Sigmoid colon (tissue), 7 donors: ENCODE measurements around the gene C16orf87. TPM values are rescaled to one million over a fixed set of nuclear protein-coding genes. Genes with fewer than 3 reads are reported as not detected.

Experiments
- DNase-seq: peaks from one replicate; pipeline ENCODE4 v3.0.0-alpha.2; 2019
- H3K27ac ChIP-seq, 4 donors: fragments of 200-600 bp; sonication (generic); one replicate each; pipeline ENCODE4 v1.5.1; 2016 to 2019; ENCODE audit warnings: mild to moderate bottlenecking in 1 of 4
- H3K27me3 ChIP-seq, 3 donors: fragments of 200-600 bp; sonication (generic); one replicate each; pipeline ENCODE4 v1.5.1; 2019; ENCODE audit warnings: mild to moderate bottlenecking in 1 of 3
- H3K36me3 ChIP-seq, 4 donors: fragments of 200-600 bp; sonication (generic); one replicate each; pipeline ENCODE4 v1.5.1; 2016 to 2019
- H3K4me1 ChIP-seq, 4 donors: fragments of 200-600 bp; sonication (generic); one replicate each; pipeline ENCODE4 v1.5.1; 2017 to 2019
- H3K4me3 ChIP-seq, 4 donors: fragments of 200-600 bp; sonication (generic); one replicate each; pipeline ENCODE4 v1.5.1; 2017 to 2019; ENCODE audit warnings: mild to moderate bottlenecking in 2 of 4, moderate library complexity in 1 of 4
- H3K9me3 ChIP-seq, 4 donors: fragments of 200-600 bp in 3 of 4; sonication (generic) in 3 of 4; one replicate each; pipeline versions ENCODE4 v1.5.1 to v1.6.1; 2013 to 2019
- CTCF ChIP-seq, 4 experiments: fragments of 450-650 bp in 3 of 4; fragments of 200-600 bp in 1 of 4; IDR thresholded peaks; one replicate each; pipeline ENCODE4 v1.5.1; 2016 to 2019; ENCODE audit warnings: antibody characterized with exemption in 4 of 4, mild to moderate bottlenecking in 3 of 4, moderate library complexity in 2 of 4
- EP300 ChIP-seq, 4 donors: sonication (generic); formaldehyde crosslinking; IDR thresholded peaks; one replicate each; pipeline ENCODE4 v1.6.1; 2017; ENCODE audit warnings: antibody characterized with exemption in 4 of 4
- POLR2A ChIP-seq, 2 donors: fragments of 450-650 bp; IDR thresholded peaks; one replicate each; pipeline ENCODE4 v1.6.1; 2016; ENCODE audit warnings: antibody characterized with exemption in 2 of 2, mild to moderate bottlenecking in 2 of 2, moderate library complexity in 2 of 2
- POLR2AphosphoS5 ChIP-seq, 4 donors: sonication (generic); formaldehyde crosslinking; IDR thresholded peaks; one replicate each; pipeline ENCODE4 v1.6.1; 2017; ENCODE audit warnings: antibody characterized with exemption in 4 of 4
- WGBS, 2 donors: extraction: QIAGEN DNeasy Blood & Tissue Kit; methylation state at CpG; one replicate each; pipeline ENCODE4 v1.1.7; 2013; 5-methylcytosine and 5-hydroxymethylcytosine counted together
- intact Hi-C: fragments of 100-400 bp; cut with DNase I; formaldehyde crosslinking; loops from one replicate; pipeline ENCODE4 v1.15.1; 2023
- polyA plus RNA-seq, 3 donors: library from polyadenylated mRNA; stranded (reverse); fragments of 200-250 nt; gene quantifications; one replicate each; pipeline ENCODE4 v1.2.3, GENCODE V29; 2013
- total RNA-seq, 4 donors: library from RNA; depleted of rRNA; stranded (reverse); fragments of >200 nt; gene quantifications; one replicate each; pipeline ENCODE4 v1.1.0, GENCODE V29; 2016
- donor health status: healthy with polysubstance abuse.
- donor health status: Bipolar disorder and iron deficiency.
- donor health status: healthy.

The C16orf87 gene
- total and polyA plus RNA-seq, 7 donors: 5.0 to 10.5 (median 6.0) TPM

DNA sequence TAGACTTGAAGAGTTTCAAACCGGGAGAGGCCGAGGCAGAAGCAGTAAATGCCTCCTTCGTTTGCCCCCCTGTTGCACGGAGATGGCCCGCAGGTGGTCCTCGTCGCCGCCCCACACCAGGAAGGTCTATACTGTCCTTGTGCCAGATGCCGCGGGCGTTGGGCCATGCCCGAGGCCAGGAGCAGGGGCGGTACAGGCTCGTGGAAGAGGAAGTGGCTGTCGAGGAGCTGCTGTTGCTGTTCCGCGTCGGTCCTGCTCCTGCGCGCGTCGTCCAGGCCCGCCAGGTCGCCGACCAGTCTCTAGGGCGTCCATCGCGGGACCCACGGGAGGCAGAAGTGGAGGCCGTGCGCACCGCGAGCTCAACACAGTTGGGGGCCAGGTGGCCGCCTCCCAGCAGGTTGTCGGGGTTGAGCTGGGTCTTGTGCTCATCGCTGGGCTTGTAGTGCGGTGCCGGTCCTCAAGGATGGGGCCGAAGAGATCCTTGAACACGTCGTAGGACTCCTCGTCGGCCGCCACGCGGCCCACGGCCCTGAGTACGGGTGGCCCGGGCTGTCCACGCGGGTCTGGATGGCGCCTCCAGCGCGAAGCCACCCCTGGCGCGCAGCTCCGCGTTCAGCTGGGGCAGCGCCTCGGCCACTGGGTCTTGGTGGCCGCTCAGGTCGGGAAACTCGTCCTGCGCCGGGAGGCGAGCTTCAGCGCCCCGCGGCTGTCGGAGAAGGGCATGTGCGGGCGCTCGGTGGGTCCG is 13.1 kb upstream of the C16orf87 start:
- intact Hi-C loops: no loop called here

GRCh38 chr16:46842192-46842895 is 11.4 kb upstream of the C16orf87 start:
- Histone ChIP-seq H3K27ac (no peak overlapping the region), H3K36me3 (no peaks in the 10 kb centered on the region), H3K9me3 (no peaks in the 10 kb centered on the region), H3K4me3 (no peak overlapping the region), H3K4me1 (peaks cover 0 to 6% (median 3%) of the 10 kb centered on the region in 4 donors), H3K27me3 (peaks cover 0 to 21% (median 13%) of the 10 kb centered on the region in 3 donors)
- no peak for DNase-seq
- intact Hi-C loops: no loop called here
- 97 to 98% methylated on average over 18 of the region's 18 CpGs for WGBS, 2 donors
- no peak for TF ChIP-seq CTCF (IDR thresholded peaks at IDR 0.05)
- TF ChIP-seq POLR2AphosphoS5 (IDR thresholded peaks at IDR 0.05): no peak
- no peak for TF ChIP-seq EP300 (IDR thresholded peaks at IDR 0.05)
- TF ChIP-seq POLR2A (IDR thresholded peaks at IDR 0.05): no peak

More for the DNA sequence above, 13.1 kb upstream of the C16orf87 start:
- H3K27ac ChIP-seq: no peak overlapping the region
- H3K4me3 ChIP-seq: peak overlapping the region in 1 of 4 donors; percentile 8
- H3K36me3 ChIP-seq: no peaks in the 10 kb centered on the region
- H3K4me1 ChIP-seq: peaks cover 0 to 6% (median 3%) of the 10 kb centered on the region in 4 donors
- 46 to 68% methylated on average over 74 of the region's 74 CpGs for WGBS, 2 donors
- no peak for DNase-seq
- H3K9me3 ChIP-seq: no peaks in the 10 kb centered on the region
- TF ChIP-seq POLR2AphosphoS5 (IDR thresholded peaks at IDR 0.05) (no peak), EP300 (IDR thresholded peaks at IDR 0.05) (no peak)
- peaks cover 0 to 21% (median 13%) of the 10 kb centered on the region in 3 donors for H3K27me3 ChIP-seq

DNA sequence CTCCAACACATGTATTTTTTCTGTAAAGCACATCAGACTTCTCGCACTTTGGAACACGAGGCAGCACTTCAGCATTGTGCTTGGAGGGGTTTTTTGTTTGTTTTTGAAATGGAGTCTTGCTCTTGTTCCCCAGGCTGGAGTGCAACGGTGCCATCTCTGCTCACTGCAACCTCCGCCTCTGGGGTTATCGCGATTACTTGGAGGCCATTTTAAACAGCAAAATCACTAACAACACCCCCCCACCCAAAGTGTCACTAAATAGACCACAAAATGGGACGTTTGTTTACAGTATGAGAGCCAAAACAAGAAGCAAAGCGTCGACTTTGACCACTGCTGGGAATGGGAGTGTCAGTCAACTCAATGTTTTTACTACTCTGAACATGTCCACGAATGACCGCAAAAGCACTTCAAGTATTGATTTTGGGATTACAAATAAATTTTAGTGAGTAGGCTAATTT is 9.0 kb upstream of the C16orf87 start:
- TF ChIP-seq CTCF (IDR thresholded peaks at IDR 0.05): no peak
- TF ChIP-seq POLR2AphosphoS5 (IDR thresholded peaks at IDR 0.05): no peak
- TF ChIP-seq EP300 (IDR thresholded peaks at IDR 0.05): no peak
- TF ChIP-seq POLR2A (IDR thresholded peaks at IDR 0.05): no peak
- Histone ChIP-seq H3K36me3 (no peaks in the 10 kb centered on the region), H3K4me1 (peaks cover 0 to 6% (median 3%) of the 10 kb centered on the region in 4 donors), H3K9me3 (no peaks in the 10 kb centered on the region), H3K27ac (no peak overlapping the region), H3K27me3 (peaks cover 0 to 16% (median 7%) of the 10 kb centered on the region in 3 donors), H3K4me3 (no peak overlapping the region)
- WGBS, 2 donors: 59 to 75% methylated on average over 11 of the region's 11 CpGs
- no peak for DNase-seq
- intact Hi-C loops: no loop called here

GRCh38 chr16:46836534-46837530 is 5.9 kb upstream of the C16orf87 start:
- Histone ChIP-seq H3K9me3 (no peaks in the 10 kb centered on the region), H3K4me1 (peaks cover 0 to 2% (median under 1%) of the 10 kb centered on the region in 4 donors), H3K27me3 (no peaks in the 10 kb centered on the region), H3K4me3 (no peak overlapping the region), H3K27ac (no peak overlapping the region), H3K36me3 (no peaks in the 10 kb centered on the region)
- DNase-seq: no peak
- intact Hi-C loops: no loop called here
- 71 to 76% methylated on average over 6 of the region's 6 CpGs for WGBS, 2 donors
- TF ChIP-seq POLR2A (IDR thresholded peaks at IDR 0.05) (no peak), POLR2AphosphoS5 (IDR thresholded peaks at IDR 0.05) (no peak), EP300 (IDR thresholded peaks at IDR 0.05) (no peak), CTCF (IDR thresholded peaks at IDR 0.05) (no peak)
